Measurements from ENCODE around the gene ACTN4. TPM values are rescaled to one million over a fixed set of nuclear protein-coding genes. Genes with fewer than 3 reads are reported as not detected.

Gene ACTN4
- total and polyA plus RNA-seq, 2 of the 4 experiments (the other 2 are of a cell fraction): 541 to 659 TPM

GRCh38 chr19:38721496-38721895 lies 74.0 kb downstream of the ACTN4 start:
- ChIA-PET POLR2A (ENCODE audit: unreplicated experiment) (no interaction called here), CTCF (no interaction called here)
- Histone ChIP-seq H3K4me2 (ENCODE audit: low read depth, low read length) (no peak overlapping the region), H3K9me3 (ENCODE audit: control insufficient read depth, insufficient read depth, low read length) (no peaks in the 10 kb centered on the region), H3K4ac (ENCODE audit: low read depth, low read length) (no peak overlapping the region), H2AFZ (replicated peaks; ENCODE audit: low read length, poor library complexity) (peak overlapping the region; percentile 32), H3K36me3 (ENCODE audit: control insufficient read depth, insufficient read depth, low read length) (peaks cover 95% of the 10 kb centered on the region), H2BK20ac (ENCODE audit: low read depth, low read length) (no peak overlapping the region), H3K79me1 (ENCODE audit: low read depth in 1 of 2, low read length in 2 of 2) (peaks cover 41 to 81% of the 10 kb centered on the region in 2 experiments), H3K14ac (replicated peaks; ENCODE audit: low read depth, low read length) (no peak overlapping the region), H2BK15ac (ENCODE audit: low read depth, low read length) (no peak overlapping the region), H4K5ac (ENCODE audit: low read depth, low read length) (no peak overlapping the region), H3K27me3 (ENCODE audit: control insufficient read depth, insufficient read depth, low read length) (no peaks in the 10 kb centered on the region), H3K9me1 (ENCODE audit: insufficient read depth, low read length) (peaks cover 9% of the 10 kb centered on the region; the same call in 1 of the 2 replicates), H4K8ac (ENCODE audit: low read depth in 2 of 2, low read length in 2 of 2) (no peak overlapping the region), H2BK5ac (ENCODE audit: low read depth, low read length, poor library complexity, severe bottlenecking) (peak overlapping the region; percentile 37), H3K4me1 (ENCODE audit: control insufficient read depth, insufficient read depth, low read length) (peaks cover 7% of the 10 kb centered on the region; the same call in 1 of the 2 replicates), H3K56ac (ENCODE audit: extremely low read depth, insufficient read depth, low read length) (no peak overlapping the region), H3K23ac (ENCODE audit: low read depth, low read length) (no peak overlapping the region), H2BK120ac (ENCODE audit: low read depth, low read length) (no peak overlapping the region), H3K18ac (ENCODE audit: low read depth, low read length) (no peak overlapping the region), H2AK5ac (ENCODE audit: low read depth, low read length) (no peak overlapping the region), H3K9ac (ENCODE audit: low read depth, low read length) (no peak overlapping the region), H3K27ac (ENCODE audit: insufficient read depth, low read length) (no peak overlapping the region), H4K20me1 (ENCODE audit: insufficient read depth, low read length) (peaks cover 39% of the 10 kb centered on the region), H2AK9ac (replicated peaks; ENCODE audit: low read depth, low read length, poor library complexity) (peak overlapping the region; percentile 50), H3K4me3 (ENCODE audit: insufficient read depth, low read depth, low read length) (no peak overlapping the region), H4K91ac (ENCODE audit: insufficient read depth, low read depth, low read length) (no peak overlapping the region)
- DNase-seq (no peak), ATAC-seq (ENCODE audit: low read depth) (no peak)
- in situ Hi-C loops (cut with MboI; ENCODE audit: low sequenced_read_pairs) (no loop called here), dilution Hi-C loops (cut with HindIII; ENCODE audit: low sequenced_read_pairs, unreplicated experiment) (no loop called here), intact Hi-C loops (cut with micrococcal nuclease) (no loop called here)
- 94% methylated on average over 15 of the region's 20 CpGs; no CpG with 5 or more reads in 1 of the 2 experiments for WGBS, 2 experiments (ENCODE audit: extremely low coverage in 2 of 2, insufficient read length in 1 of 2)
- BruUV-seq (replicated peaks): no TSS peak
- no peak for TF ChIP-seq BHLHE40 (IDR thresholded peaks at IDR 0.05; ENCODE audit: low read depth, low read length)
- TF ChIP-seq, protein P1, sequence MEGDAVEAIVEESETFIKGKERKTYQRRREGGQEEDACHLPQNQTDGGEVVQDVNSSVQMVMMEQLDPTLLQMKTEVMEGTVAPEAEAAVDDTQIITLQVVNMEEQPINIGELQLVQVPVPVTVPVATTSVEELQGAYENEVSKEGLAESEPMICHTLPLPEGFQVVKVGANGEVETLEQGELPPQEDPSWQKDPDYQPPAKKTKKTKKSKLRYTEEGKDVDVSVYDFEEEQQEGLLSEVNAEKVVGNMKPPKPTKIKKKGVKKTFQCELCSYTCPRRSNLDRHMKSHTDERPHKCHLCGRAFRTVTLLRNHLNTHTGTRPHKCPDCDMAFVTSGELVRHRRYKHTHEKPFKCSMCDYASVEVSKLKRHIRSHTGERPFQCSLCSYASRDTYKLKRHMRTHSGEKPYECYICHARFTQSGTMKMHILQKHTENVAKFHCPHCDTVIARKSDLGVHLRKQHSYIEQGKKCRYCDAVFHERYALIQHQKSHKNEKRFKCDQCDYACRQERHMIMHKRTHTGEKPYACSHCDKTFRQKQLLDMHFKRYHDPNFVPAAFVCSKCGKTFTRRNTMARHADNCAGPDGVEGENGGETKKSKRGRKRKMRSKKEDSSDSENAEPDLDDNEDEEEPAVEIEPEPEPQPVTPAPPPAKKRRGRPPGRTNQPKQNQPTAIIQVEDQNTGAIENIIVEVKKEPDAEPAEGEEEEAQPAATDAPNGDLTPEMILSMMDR (conservative IDR thresholded peaks at IDR 0.05; ENCODE audit: low read depth, low read length): no peak
- no peak for TF ChIP-seq CHD1 (IDR thresholded peaks at IDR 0.05; ENCODE audit: low read depth, low read length)
- no peak for TF ChIP-seq RAD21 (IDR thresholded peaks at IDR 0.05; ENCODE audit: low read length)
- TF ChIP-seq ELK1 (IDR thresholded peaks at IDR 0.05; ENCODE audit: borderline replicate concordance, low read depth, low read length): no peak
- TF ChIP-seq NFE2L2 (IDR thresholded peaks at IDR 0.05; ENCODE audit: low read depth, low read length): no peak
- no peak for TF ChIP-seq MAFK (IDR thresholded peaks at IDR 0.05; ENCODE audit: low read depth, low read length)
- TF ChIP-seq CEBPB (IDR thresholded peaks at IDR 0.05; ENCODE audit: low read depth, low read length): no peak
- TF ChIP-seq USF2 (IDR thresholded peaks at IDR 0.05; ENCODE audit: low read depth, low read length): no peak

Measured in IMR-90 (cell line).